K562 (cell line): ENCODE results near the gene MAPT. TPM values are rescaled to one million over a fixed set of nuclear protein-coding genes. Genes with fewer than 3 reads are reported as not detected.

ENCODE experiments used
- ARID1B ChIP-seq: fragments of 450-650 bp; IDR thresholded peaks from 2 replicates; pipeline ENCODE4 v1.6.1; 2016; ENCODE audit warnings: antibody characterized with exemption, mild to moderate bottlenecking, inconsistent platforms
- ATF2 ChIP-seq: sonication (generic); formaldehyde crosslinking; IDR thresholded peaks from 2 replicates; pipeline ENCODE4 v1.8.1; 2022; ENCODE audit warnings: missing genetic modification reagents
- CBX2 ChIP-seq: fragments of 200-600 bp; sonication (generic); IDR thresholded peaks from one replicate; pipeline ENCODE4 v1.6.1; 2012; ENCODE audit warnings: mild to moderate bottlenecking, low read length, inconsistent platforms; ENCODE audit not compliant: insufficient read depth, poor library complexity, severe bottlenecking
- E2F6 ChIP-seq, 2 experiments: IDR thresholded peaks; 2 replicates each; pipeline ENCODE4 v1.6.1; 2011; ENCODE audit warnings: borderline replicate concordance in 1 of 2, control low read depth in 1 of 2, low read depth in 1 of 2, low read length in 1 of 2, mild to moderate bottlenecking in 1 of 2, mixed read lengths in 1 of 2, moderate library complexity in 1 of 2; ENCODE audit not compliant: insufficient read depth in 1 of 2, insufficient read length in 1 of 2, poor library complexity in 1 of 2, severe bottlenecking in 1 of 2; ENCODE audit errors: extremely low read depth in 1 of 2
- FOXK1 ChIP-seq: sonication (generic); formaldehyde crosslinking; IDR thresholded peaks from 2 replicates; pipeline ENCODE4 v1.8.0; 2022; ENCODE audit warnings: missing genetic modification reagents, mild to moderate bottlenecking, borderline replicate concordance
- FUS ChIP-seq: fragments of 200-400 bp; formaldehyde crosslinking; optimal IDR thresholded peaks from 2 replicates; pipeline ENCODE3; 2017; ENCODE audit warnings: low read depth, low read length
- GATAD2B ChIP-seq: fragments of 450-650 bp; IDR thresholded peaks from 2 replicates; pipeline ENCODE4 v1.6.1; 2017; ENCODE audit warnings: mild to moderate bottlenecking, borderline replicate concordance
- HCFC1 ChIP-seq: IDR thresholded peaks from 2 replicates; pipeline ENCODE4 v1.6.1; 2012; ENCODE audit warnings: low read depth, low read length, improper control_type of control experiment
- HLTF ChIP-seq: fragments of 450-650 bp; IDR thresholded peaks from 2 replicates; pipeline ENCODE4 v1.6.1; 2016
- KLF6 ChIP-seq: fragments of 250-450 bp; sonication (Bioruptor Pico); IDR thresholded peaks from 2 replicates; pipeline ENCODE4 v1.4.0; 2020; ENCODE audit warnings: mild to moderate bottlenecking, moderate library complexity, borderline replicate concordance
- MAFF ChIP-seq: IDR thresholded peaks from 2 replicates; pipeline ENCODE4 v1.6.1; 2012; ENCODE audit warnings: low read length, improper control_type of control experiment
- MAFG ChIP-seq: fragments of 450-650 bp; conservative IDR thresholded peaks from 2 replicates; pipeline ENCODE4 v1.6.1; 2016; ENCODE audit warnings: missing genetic modification characterization, missing compliant biosample characterization
- NR0B1 ChIP-seq: fragments of 450-650 bp; IDR thresholded peaks from one replicate; pipeline ENCODE4 v1.6.1; 2018; ENCODE audit warnings: mild to moderate bottlenecking, moderate library complexity; ENCODE audit not compliant: partially characterized antibody
- PCBP1 ChIP-seq: fragments of 200-400 bp; formaldehyde crosslinking; IDR thresholded peaks from 2 replicates; pipeline ENCODE4 v1.6.1; 2018; ENCODE audit warnings: mild to moderate bottlenecking, low read depth, low read length; ENCODE audit not compliant: poor library complexity, severe bottlenecking
- PHF20 ChIP-seq: fragments of 450-650 bp; IDR thresholded peaks from 2 replicates; pipeline ENCODE4 v1.6.1; 2018; ENCODE audit not compliant: partially characterized antibody
- PHF8 ChIP-seq: fragments of 200-600 bp; sonication (generic); IDR thresholded peaks from 2 replicates; pipeline ENCODE4 v1.6.1; 2012; ENCODE audit warnings: mixed run types, mild to moderate bottlenecking, inconsistent platforms, low read length, moderate library complexity, borderline replicate concordance
- POLR3G ChIP-seq: IDR thresholded peaks from 2 replicates; pipeline ENCODE4 v1.6.1; 2011; ENCODE audit not compliant: insufficient read length, insufficient replicate concordance; ENCODE audit errors: extremely low read depth
- RNF2 ChIP-seq: sonication (generic); IDR thresholded peaks from 2 replicates; pipeline ENCODE4 v1.6.1; 2016
- SRSF7 ChIP-seq: fragments of 200-400 bp; formaldehyde crosslinking; optimal IDR thresholded peaks from 2 replicates; pipeline ENCODE3; 2017; ENCODE audit warnings: mild to moderate bottlenecking, low read depth, low read length
- ZBTB17 ChIP-seq: fragments of 450-650 bp; formaldehyde crosslinking; IDR thresholded peaks from 2 replicates; pipeline ENCODE4 v1.4.0; 2020; ENCODE audit warnings: mild to moderate bottlenecking
- ZNF23 ChIP-seq: fragments of 250-450 bp; sonication (Bioruptor Pico); IDR thresholded peaks from 2 replicates; pipeline ENCODE4 v1.4.0; 2020; ENCODE audit warnings: mild to moderate bottlenecking
- ZNF280A ChIP-seq: fragments of 450-650 bp; IDR thresholded peaks from 2 replicates; pipeline ENCODE4 v1.6.1; 2018; ENCODE audit warnings: mild to moderate bottlenecking, low read depth; ENCODE audit not compliant: partially characterized antibody
- ZNF316 ChIP-seq: fragments of 450-650 bp; IDR thresholded peaks from 2 replicates; pipeline ENCODE4 v1.6.1; 2016
- polyA plus RNA-seq, 8 experiments: library from polyadenylated mRNA; depleted of rRNA in 4 of 8; stranded (reverse) in 5 of 8; unstranded in 3 of 8; fragments of >200 nt; fragmentation: Nextera tagmentation in 2 of 8; fragmentation: Illumina TruSeq in 1 of 8; extraction: Ambion mirVana in 2 of 8; extraction: Trizol in 1 of 8; gene quantifications; 2 replicates each; pipeline versions ENCODE4 v1.2.1 to v1.2.3, GENCODE V29; 2011 to 2014; ENCODE audit warnings: inconsistent platforms in 1 of 8, missing spikeins in 1 of 8
- total RNA-seq, 7 experiments: library from RNA; depleted of rRNA in 6 of 7; stranded (reverse); fragments of >200 nt in 6 of 7; fragmentation: Illumina TruSeq in 2 of 7; extraction: Trizol in 2 of 7; gene quantifications; 2 replicates each; pipeline versions ENCODE4 v1.2.1 to v1.2.3, GENCODE V29; 2011 to 2021; ENCODE audit warnings: low replicate concordance in 1 of 7

MAPT gene
- total and polyA plus RNA-seq, 9 of the 15 experiments (the other 6 are each of a cell fraction or from before 2014, with no cell fraction given) = 0.04 to 1.1 (median 0.36) TPM

- no peak for TF ChIP-seq CBX2
- no peak for TF ChIP-seq SRSF7
- TF ChIP-seq PHF20 = no peak
- TF ChIP-seq MAFF = peak; percentile 71
- no peak for TF ChIP-seq ATF2
- peak; percentile 27; the same call in 1 of the 2 replicates for TF ChIP-seq PHF8
- no peak for TF ChIP-seq POLR3G
- no peak for TF ChIP-seq ZNF23 (CRISPR knock-in tag)
- TF ChIP-seq ZBTB17 (CRISPR knock-in tag) = peak; percentile 84
- peak; percentile 78 for TF ChIP-seq ZNF316
- TF ChIP-seq NR0B1 = no peak
- TF ChIP-seq ARID1B = peak; percentile 96
- TF ChIP-seq HLTF = no peak
- peak; percentile 53; the same call in 1 of the 2 replicates for TF ChIP-seq GATAD2B
- no peak for TF ChIP-seq FUS
- no peak for TF ChIP-seq PCBP1
- TF ChIP-seq ZNF280A = no peak
- peak; percentile 79 for TF ChIP-seq MAFG (tag)
- TF ChIP-seq RNF2 = peak; percentile 82
- TF ChIP-seq E2F6 (IDR thresholded peaks at IDR 0.05; ENCODE audit: borderline replicate concordance in 1 of 2, extremely low read depth in 1 of 2, insufficient read depth in 1 of 2, insufficient read length in 1 of 2, low read depth in 1 of 2, low read length in 1 of 2, poor library complexity in 1 of 2, severe bottlenecking in 1 of 2) = peak; percentile 76 to 83
- TF ChIP-seq KLF6 (CRISPR knock-in tag) = 0 out of 2 replicates have a peak, but pooled peaks have one; percentile 45
- TF ChIP-seq FOXK1 (CRISPR knock-in tag) = no peak
- 0 out of 2 replicates have a peak, but pooled peaks have one; percentile 25 for TF ChIP-seq HCFC1
Measured at GRCh38 chr17:45976755-45977505, 82.6 kb downstream of the MAPT start (continued).
